ENCODE results near the gene MTCH1. TPM values are rescaled to one million over a fixed set of nuclear protein-coding genes. Genes with fewer than 3 reads are reported as not detected.

Gene MTCH1
- polyA plus RNA-seq, 2 of the 4 experiments (the other 2 are of a cell fraction), result 65.4 to 112 TPM

DNA sequence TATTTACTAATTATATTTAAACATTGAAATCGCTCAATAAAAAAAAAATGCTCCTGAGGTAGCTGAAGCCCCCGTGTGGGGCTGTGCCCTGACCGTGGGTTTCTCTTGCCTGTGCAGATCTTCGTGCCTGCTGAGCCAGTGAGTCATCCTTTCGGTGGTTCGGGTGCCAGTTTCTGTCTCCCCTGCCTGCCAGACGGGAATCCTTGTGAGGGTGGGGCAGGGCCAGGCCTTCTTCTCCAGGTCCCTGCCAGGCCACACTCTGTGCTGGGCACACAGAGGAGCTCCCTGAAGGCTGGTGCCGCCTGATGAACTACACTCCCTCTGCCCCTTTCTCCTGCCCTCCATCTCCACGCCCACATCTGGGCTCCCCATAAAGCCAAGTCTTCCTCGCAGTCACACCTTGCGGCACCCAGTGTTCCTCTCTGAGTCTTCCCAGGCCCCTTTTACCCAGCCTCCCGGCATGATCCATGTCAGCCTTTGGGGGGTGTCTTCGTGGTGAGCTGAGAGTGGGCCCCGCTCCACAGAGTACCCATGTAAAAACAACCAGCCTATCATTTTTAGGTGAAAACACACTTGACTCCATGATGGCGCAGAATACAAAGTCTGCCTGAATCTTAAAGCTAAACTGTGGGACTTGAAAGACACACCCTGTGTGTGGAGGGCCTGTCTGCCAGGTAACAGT lies 38.8 kb upstream of the MTCH1 start:
- no peak overlapping the region for H3K4me3 ChIP-seq
- DNase-seq (ENCODE audit: low read depth in 1 of 2, low spot score in 1 of 2), result peak; percentile 49 to 74
- H3K4me1 ChIP-seq, result peaks cover 41% of the 10 kb centered on the region
- H3K27ac ChIP-seq, result peak overlapping the region; percentile 72 to 87
- no peak for FAIRE-seq
- H3K9me3 ChIP-seq, result no peaks in the 10 kb centered on the region
- CTCF ChIA-PET, result interaction anchor here (0.8 to 20.1 kb wide), 7 partner anchors 6 to 259 kb away, joined by 3 to 546 read pairs (median 97); partner anchors contain the start of gene PIM1
- ATAC-seq, result peak; percentile 60 to 67; a peak in 5 of 6 replicates
- TF ChIP-seq FOSL2 (IDR thresholded peaks at IDR 0.05) (0 out of 2 replicates have a peak, but pooled peaks have one; percentile 33), FOSL2 (CRISPR knock-in tag; IDR thresholded peaks at IDR 0.05) (peak; percentile 74), JUN (IDR thresholded peaks at IDR 0.05) (no peak), TFCP2L1 (CRISPR knock-in tag; IDR thresholded peaks at IDR 0.05) (no peak), PHF8 (IDR thresholded peaks at IDR 0.05; ENCODE audit: borderline replicate concordance, low read depth) (no peak), JUNB (IDR thresholded peaks at IDR 0.05) (no peak)
- 28% methylated on average over 15 of the region's 15 CpGs for WGBS (ENCODE audit: missing lambda C conversion rate)
- POLR2A ChIA-PET, result no interaction called here
- peak overlapping the region; percentile 69 for H3K4me2 ChIP-seq

DNA sequence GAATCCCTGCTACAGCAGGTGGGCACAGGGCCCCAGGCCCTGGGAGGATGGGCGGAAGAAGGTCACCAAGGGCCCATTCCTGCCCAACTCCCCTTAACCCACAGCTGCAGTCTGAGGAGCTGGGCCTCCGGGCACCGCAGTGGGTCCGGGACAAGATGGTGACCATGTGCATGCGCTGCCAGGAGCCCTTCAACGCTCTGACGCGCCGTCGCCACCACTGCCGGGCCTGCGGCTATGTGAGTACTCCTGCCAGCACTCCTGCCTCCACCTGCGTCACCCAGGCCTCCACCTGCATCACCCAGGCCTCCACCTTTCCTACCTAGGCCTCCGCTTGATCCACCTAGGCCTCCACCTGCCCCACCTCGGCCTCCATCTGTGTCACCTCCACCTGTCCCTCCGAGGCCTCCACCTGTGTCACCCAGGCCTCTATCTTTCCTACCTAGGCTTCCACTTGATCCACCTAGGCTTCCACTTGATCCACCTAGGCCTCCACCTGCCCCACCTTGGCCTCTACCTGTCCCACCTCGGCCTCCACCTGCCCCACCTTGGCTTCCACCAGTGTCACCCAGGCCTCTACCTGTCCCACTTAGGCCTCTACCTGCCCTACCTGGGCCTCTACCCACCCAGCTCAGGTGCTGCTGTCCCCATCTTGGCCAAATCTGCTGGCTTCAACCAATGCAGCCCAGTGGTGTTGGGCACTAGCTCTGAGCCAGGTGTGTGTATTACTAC lies 36.3 kb upstream of the MTCH1 start:
- no peak for FAIRE-seq
- ATAC-seq, result no peak
- Histone ChIP-seq H3K4me1 (peaks cover 45% of the 10 kb centered on the region), H3K9me3 (no peaks in the 10 kb centered on the region), H3K27ac (peak overlapping the region; percentile 48 to 87; a peak in 5 of 6 replicates), H3K4me3 (no peak overlapping the region), H3K4me2 (no peak overlapping the region)
- POLR2A ChIA-PET, result no interaction called here
- no peak for DNase-seq (ENCODE audit: low read depth in 1 of 2, low spot score in 1 of 2)
- TF ChIP-seq EHMT2 (IDR thresholded peaks at IDR 0.05; ENCODE audit: low read depth) (no peak), HOXB13 (CRISPR knock-in tag; IDR thresholded peaks at IDR 0.05; ENCODE audit: low read depth) (no peak), NR3C1 (IDR thresholded peaks at IDR 0.05) (no peak), ZNF302 (CRISPR knock-in tag; IDR thresholded peaks at IDR 0.05) (no peak), FOXS1 (CRISPR knock-in tag; IDR thresholded peaks at IDR 0.05) (no peak), RFX5 (IDR thresholded peaks at IDR 0.05) (no peak), NFE2L2 (conservative IDR thresholded peaks at IDR 0.05; ENCODE audit: low read length) (no peak), HEYL (CRISPR knock-in tag; IDR thresholded peaks at IDR 0.05) (no peak), CBX2 (IDR thresholded peaks at IDR 0.05; ENCODE audit: borderline replicate concordance, low read depth) (no peak), RAD21 (conservative IDR thresholded peaks at IDR 0.05 in 1 of 2, IDR thresholded peaks at IDR 0.05 in 1 of 2) (no peak), HDAC2 (IDR thresholded peaks at IDR 0.05) (no peak), ZFP36 (IDR thresholded peaks at IDR 0.05; ENCODE audit: borderline replicate concordance, partially characterized antibody) (no peak), EP300 (IDR thresholded peaks at IDR 0.05) (no peak), HOXA7 (CRISPR knock-in tag; IDR thresholded peaks at IDR 0.05) (no peak)
- TF ChIP-seq, protein P1, sequence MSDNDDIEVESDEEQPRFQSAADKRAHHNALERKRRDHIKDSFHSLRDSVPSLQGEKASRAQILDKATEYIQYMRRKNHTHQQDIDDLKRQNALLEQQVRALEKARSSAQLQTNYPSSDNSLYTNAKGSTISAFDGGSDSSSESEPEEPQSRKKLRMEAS (IDR thresholded peaks at IDR 0.05), result no peak
- TF ChIP-seq, protein P2, sequence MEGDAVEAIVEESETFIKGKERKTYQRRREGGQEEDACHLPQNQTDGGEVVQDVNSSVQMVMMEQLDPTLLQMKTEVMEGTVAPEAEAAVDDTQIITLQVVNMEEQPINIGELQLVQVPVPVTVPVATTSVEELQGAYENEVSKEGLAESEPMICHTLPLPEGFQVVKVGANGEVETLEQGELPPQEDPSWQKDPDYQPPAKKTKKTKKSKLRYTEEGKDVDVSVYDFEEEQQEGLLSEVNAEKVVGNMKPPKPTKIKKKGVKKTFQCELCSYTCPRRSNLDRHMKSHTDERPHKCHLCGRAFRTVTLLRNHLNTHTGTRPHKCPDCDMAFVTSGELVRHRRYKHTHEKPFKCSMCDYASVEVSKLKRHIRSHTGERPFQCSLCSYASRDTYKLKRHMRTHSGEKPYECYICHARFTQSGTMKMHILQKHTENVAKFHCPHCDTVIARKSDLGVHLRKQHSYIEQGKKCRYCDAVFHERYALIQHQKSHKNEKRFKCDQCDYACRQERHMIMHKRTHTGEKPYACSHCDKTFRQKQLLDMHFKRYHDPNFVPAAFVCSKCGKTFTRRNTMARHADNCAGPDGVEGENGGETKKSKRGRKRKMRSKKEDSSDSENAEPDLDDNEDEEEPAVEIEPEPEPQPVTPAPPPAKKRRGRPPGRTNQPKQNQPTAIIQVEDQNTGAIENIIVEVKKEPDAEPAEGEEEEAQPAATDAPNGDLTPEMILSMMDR (IDR thresholded peaks at IDR 0.05), result no peak
- TF ChIP-seq, protein P3, sequence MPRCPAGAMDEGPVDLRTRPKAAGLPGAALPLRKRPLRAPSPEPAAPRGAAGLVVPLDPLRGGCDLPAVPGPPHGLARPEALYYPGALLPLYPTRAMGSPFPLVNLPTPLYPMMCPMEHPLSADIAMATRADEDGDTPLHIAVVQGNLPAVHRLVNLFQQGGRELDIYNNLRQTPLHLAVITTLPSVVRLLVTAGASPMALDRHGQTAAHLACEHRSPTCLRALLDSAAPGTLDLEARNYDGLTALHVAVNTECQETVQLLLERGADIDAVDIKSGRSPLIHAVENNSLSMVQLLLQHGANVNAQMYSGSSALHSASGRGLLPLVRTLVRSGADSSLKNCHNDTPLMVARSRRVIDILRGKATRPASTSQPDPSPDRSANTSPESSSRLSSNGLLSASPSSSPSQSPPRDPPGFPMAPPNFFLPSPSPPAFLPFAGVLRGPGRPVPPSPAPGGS (IDR thresholded peaks at IDR 0.05), result no peak
- CTCF ChIA-PET, result interaction anchor here (1.0 to 20.1 kb wide), 10 partner anchors 9 to 292 kb away, joined by 3 to 546 read pairs (median 8); partner anchors contain the start of gene PIM1
- 92% methylated on average over 17 of the region's 17 CpGs for WGBS (ENCODE audit: missing lambda C conversion rate)

All from A549 (cell line).